Endometrial microvascular endothelial cells (primary cell): ENCODE data around the gene FAM240A. TPM values are rescaled to one million over a fixed set of nuclear protein-coding genes. Genes with fewer than 3 reads are reported as not detected.
"Not testable (repeated sequence)": the region's sequence is repeated elsewhere in the genome, so short reads cannot be mapped to it uniquely, and the experiment has no call there.

Experiments
- in situ Hi-C: cut with HindIII; loops from 2 replicates; pipeline ENCODE4 v1.10.0; 2017; ENCODE audit warnings: low sequenced_read_pairs, low pct_unique_long_range_greater_than_20kb; ENCODE audit errors: inconsistent ontology term
- total RNA-seq: library from RNA; depleted of rRNA; stranded (reverse); fragments of >200 nt; gene quantifications from one replicate; pipeline ENCODE4 v1.2.3, GENCODE V29; 2015; ENCODE audit errors: inconsistent ontology term

FAM240A gene
- total RNA-seq, result not detected

- in situ Hi-C loops, result no loop called here
Measured at GRCh38 chr3:46612324-46612723, at the start of gene FAM240A. FAM240A (plus strand) TSS chr3:46612525; CDS start chr3:46612684, 159 bp downstream.

GRCh38 chr3:46564190-46565021, 47.9 kb upstream of the FAM240A start:
- in situ Hi-C loops, result no loop called here

- in situ Hi-C loops, result no loop called here
Measured at GRCh38 chr3:46565077-46565476, 47.2 kb upstream of the FAM240A start.

- in situ Hi-C loops, result no loop called here
Measured at GRCh38 chr3:46565607-46566039, 46.7 kb upstream of the FAM240A start.

GRCh38 chr3:46566040-46566641, 46.2 kb upstream of the FAM240A start, which contains the start of gene LRRC2:
LRRC2 (minus strand) TSS chr3:46566302; CDS start chr3:46551591, 14,711 bp downstream.
- in situ Hi-C loops, result no loop called here

- in situ Hi-C loops, result no loop called here
Measured at GRCh38 chr3:46571684-46572083, 40.6 kb upstream of the FAM240A start.

GRCh38 chr3:46573701-46574100, 38.6 kb upstream of the FAM240A start:
- in situ Hi-C loops, result no loop called here

GRCh38 chr3:46574243-46574646, 38.1 kb upstream of the FAM240A start:
- in situ Hi-C loops, result no loop called here

GRCh38 chr3:46574881-46575576, 37.3 kb upstream of the FAM240A start:
- in situ Hi-C loops, result no loop called here

- in situ Hi-C loops, result no loop called here
Measured at GRCh38 chr3:46575577-46576222, 36.6 kb upstream of the FAM240A start.

GRCh38 chr3:46576386-46576785, 35.9 kb upstream of the FAM240A start:
- in situ Hi-C loops, result no loop called here

GRCh38 chr3:46576879-46577278, 35.4 kb upstream of the FAM240A start:
- in situ Hi-C loops, result no loop called here

GRCh38 chr3:46577580-46578249, 34.6 kb upstream of the FAM240A start:
- in situ Hi-C loops, result not testable (repeated sequence)

GRCh38 chr3:46578973-46579755, 33.2 kb upstream of the FAM240A start:
- in situ Hi-C loops, result no loop called here

GRCh38 chr3:46579756-46580286, 32.5 kb upstream of the FAM240A start:
- in situ Hi-C loops, result no loop called here

GRCh38 chr3:46580675-46581074, 31.6 kb upstream of the FAM240A start:
- in situ Hi-C loops, result no loop called here

GRCh38 chr3:46584598-46585467, 27.5 kb upstream of the FAM240A start:
- in situ Hi-C loops, result no loop called here
